Activated CD8-positive, alpha-beta memory T cell treated with anti-CD3 and anti-CD28 coated beads, Interleukin-2, amount 50 U/mL, for 1 hour (primary cell): ENCODE results near the gene FAM168A.

Source experiments
- DNase-seq: peaks from one replicate; pipeline ENCODE4 v3.0.0-alpha.2; 2020; ENCODE audit errors: extremely low read depth

The FAM168A gene

DNA sequence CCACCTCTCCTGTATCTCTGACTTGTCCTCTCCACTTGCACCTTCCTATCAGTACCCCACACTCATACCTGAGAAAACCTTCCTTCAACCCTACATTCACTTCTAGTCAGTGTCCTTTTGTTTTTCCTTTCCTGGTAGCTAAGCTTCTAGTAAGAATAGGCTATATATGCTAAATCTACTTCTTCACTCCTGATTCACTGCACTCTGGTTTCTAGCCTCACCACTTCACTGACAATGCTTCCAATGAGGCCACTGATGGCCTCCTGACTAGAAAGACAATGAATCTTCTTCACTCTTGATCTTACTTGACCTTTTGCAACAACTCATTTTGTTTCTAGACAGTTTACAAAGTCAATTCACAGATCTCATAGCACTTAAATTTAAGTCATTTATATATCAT lies 169.7 kb downstream of the FAM168A start:
- DNase-seq = no peak

DNA sequence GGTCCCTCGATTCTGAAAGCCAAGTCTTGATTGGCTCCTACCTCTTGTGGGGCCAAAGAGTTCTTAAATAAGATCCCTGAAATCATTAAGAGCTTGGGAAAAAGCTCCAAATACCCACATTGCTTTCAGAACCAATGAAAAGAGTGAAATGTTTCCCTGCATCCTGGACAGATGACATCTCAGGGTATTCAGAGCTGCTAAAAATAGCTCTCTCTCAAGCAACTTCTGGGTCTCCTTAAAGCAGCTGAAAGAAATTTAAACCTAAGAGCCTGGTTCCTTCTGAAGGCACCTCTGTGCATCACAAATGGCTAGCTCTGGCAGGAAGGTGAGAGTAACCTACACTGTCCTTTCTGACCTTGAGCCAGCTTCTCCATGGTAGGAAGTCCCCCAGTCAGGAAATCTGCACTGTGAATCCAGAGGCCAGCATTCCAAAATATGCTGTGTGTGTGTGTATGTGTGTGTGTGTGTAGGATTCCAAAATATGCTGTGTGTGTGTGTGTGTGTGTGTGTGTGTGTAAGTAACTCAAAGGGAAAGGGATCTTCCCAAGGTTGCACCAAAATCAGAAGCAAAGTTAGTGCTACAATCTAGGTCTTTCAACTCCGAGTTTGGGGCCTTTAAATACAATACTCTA lies 171.6 kb downstream of the FAM168A start:
- no peak for DNase-seq

DNA sequence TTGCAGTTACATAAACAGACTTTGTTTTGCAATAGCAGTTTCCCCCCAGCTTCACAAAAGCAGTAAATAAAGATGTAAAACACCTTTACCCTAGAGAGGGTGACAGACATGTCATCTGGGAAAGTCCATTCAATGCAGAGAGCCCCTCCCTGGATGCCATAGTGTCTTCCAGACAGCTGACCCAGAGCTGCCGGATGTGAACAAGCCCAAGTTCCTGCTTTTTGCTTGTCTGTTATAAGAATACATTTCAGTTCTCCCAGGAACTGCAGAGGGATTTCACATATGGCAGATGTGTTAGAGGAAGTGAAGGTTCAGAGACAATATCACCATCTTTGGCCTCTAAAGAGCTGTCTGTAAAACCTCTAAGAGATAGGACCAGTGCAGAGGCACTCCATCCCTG lies 172.8 kb downstream of the FAM168A start:
- no peak for DNase-seq

DNA sequence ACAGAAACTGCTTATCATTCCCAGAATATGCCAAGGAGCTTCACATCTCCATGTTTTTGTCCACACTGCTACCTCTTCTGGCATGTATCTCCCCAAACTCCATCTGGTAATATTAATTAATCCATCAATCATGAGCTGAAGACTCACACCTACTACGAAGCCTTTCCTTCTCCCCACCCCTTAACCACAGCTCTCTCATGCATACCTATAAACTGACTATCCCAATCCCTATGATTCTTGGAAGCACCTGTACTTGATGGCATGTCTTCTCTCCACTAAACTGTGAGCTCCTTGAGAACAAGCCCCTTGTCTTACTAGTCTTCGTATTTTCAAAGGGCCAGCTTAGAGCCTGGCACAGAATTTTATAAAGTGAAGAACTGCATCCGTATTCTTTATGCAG lies 174.4 kb downstream of the FAM168A start:
- no peak for DNase-seq

DNA sequence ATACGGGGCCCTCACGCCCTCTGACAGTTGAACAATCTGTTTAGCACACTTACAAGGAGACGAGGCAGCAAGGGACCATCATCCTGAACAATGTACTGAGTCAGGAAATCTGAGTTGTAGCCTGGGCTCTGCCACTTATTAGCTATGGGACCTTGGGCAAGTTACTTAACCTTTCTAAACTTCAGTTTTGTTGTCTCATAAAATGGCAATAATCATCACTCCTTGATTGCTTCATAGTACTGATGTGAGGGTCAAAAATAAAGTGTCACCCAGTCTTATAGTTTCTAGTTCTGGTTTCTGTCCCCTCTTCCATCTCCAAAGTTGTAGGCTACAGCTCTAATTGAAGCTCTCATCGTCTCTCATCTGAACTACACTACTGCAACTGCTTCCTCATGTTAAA lies 175.0 kb downstream of the FAM168A start:
- DNase-seq = no peak

DNA sequence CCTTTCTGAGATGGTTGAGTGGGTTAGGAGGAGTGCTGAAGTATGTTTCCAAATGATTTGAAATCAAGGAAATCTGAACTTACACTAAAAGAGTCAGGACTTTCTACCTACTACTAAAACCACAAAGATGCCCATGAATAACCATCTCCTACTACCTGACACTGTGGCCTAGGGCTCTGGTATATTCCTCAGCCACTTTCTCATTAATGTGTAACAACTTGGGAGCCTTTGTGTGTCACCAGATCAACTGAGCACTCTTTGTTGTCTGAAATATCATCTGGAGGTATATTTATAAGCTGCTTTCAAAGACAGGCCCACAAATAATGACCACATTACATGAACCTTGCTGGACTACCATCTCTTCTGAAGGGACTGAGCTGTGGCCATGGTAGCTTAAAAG lies 177.8 kb downstream of the FAM168A start:
- no peak for DNase-seq

DNA sequence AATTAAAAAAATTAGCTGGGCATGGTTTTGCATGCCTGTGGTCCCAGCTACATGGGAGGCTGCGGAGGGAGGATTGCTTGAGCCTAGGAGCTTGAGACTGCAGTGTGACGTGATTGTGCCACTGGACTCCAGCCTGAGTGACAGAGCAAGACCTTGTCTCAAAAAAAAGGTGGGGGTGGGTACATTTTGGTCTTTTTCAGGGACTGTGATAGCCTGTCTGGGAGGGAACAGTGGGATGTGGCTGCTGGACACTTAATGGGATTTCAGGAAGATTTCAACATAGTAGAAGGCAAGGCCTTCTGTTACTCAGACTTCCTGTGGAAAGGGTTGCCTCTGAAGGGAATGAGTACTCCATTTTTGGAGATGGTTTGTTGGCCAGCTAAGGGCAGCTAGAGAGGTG lies 181.1 kb downstream of the FAM168A start:
- no peak for DNase-seq

DNA sequence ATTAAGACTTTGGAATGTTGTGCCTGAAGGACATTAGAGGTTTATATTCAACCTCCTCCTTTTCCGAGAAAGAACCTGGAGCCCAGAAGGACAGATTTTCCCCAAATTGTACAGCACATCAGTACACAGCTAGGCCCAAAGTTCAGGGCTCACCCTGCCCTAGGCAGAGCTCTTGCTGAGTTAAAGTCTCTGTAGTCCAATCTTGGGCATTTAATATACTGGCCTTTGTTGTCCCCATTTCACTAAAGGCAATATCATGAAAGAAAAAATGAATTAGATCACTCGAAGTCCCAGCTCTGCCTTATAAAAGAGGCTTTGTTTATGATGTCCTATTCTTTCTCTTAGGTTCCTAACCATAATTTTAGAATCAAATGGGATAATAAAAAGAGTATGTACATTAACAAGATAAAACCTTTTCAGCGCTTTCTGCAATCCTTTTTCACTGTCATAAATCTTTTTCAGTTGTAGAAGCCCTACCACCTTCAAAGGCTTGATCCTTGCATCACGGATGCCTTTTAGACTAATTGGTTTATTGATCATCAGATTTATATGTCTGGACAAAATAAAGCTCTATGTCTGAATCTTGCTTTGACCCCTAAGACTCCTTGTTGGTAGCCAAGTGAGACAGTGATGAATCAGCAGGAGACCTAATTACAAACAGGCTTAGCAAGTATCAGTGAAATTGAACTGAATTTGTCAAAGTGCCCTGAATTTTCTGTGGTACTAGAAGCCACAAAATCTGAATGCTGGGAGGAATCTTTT lies 181.9 kb downstream of the FAM168A start:
- DNase-seq = no peak

DNA sequence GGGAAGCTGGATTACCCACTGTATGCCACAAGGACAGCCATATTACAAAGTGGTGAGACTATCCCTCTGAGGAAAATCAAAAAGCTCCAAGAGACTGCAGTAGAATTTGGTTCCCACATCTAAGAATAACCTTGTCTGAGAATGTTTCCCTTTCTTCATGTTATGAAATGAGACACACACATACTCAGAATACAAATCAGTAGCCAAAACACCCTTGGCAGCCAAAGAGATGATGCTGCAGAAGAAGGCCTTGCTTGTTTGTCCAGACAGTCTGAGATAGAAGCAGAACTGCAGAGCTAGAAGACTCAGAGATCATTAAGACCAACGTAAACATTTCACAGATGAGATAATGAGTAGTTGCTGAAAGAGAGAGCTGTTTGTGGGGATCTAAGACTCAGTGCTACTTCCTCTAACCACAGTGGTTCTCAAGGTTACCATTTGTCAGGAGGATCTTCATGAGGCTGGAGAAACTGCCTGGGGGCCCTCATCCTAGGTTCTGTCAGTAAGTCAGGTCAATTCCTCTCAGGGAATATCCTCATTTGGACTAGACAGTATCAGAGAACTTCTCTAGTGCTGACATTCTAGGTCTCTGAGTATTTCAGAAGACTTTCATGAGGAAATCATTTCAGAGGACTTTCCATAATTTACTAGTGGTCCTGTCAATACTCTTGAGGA lies 182.8 kb downstream of the FAM168A start:
- no peak for DNase-seq

DNA sequence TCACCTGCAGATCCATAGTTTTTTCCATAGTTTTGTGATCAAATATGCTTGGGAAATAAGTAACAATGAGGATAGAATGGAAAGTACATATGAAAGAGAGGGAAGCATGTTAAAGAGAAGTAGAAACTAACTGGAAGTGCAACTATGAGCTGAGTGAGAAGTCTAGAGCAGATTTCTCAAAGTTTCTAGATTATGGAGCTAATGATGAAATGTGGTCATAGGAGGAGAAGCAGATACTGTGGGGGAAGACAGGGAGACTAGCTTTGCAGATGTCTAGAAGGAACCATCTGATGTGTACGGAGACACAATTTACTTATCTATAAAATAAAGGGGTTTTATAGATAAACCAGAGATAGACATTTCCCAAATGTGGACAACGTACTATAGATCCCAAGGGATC lies 184.7 kb downstream of the FAM168A start:
- no peak for DNase-seq

DNA sequence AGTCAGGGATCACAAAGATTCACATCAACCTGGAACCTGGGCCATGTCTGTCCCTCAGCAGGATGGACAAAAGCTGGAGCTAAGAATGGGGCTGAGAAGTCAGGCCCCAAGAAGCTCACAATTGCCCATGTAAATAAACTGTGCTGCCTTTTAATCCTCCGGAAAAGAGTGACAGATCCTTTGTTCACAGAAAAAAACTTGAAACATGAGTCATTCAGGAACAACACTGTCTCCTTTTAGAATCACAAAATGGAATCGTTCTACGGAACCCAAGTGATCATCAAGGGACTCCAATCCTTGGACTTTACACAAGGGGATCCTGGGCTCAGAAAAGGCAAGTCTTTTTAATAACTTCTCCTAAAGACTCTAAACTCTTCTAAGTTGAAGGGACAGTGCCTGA lies 185.6 kb downstream of the FAM168A start:
- no peak for DNase-seq

DNA sequence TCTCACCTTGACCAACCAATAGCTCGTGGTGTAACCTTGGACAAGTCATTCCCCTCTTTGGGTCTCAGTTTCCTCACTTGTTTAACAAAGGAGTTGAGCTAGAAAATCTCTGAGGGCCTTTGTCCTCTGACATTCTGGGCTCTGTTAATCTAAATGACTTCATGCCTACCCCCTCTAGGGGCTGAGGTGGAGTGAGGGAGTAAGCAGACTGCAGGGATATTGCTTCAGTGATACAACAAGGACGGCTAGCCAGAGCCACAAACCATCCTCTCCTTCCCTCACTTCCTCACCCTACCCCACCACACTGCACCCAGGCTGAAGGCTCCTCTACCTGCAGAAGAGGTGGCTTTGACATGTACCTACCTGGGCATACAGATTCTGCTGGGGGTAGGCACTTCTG lies 186.9 kb downstream of the FAM168A start:
- DNase-seq = no peak

DNA sequence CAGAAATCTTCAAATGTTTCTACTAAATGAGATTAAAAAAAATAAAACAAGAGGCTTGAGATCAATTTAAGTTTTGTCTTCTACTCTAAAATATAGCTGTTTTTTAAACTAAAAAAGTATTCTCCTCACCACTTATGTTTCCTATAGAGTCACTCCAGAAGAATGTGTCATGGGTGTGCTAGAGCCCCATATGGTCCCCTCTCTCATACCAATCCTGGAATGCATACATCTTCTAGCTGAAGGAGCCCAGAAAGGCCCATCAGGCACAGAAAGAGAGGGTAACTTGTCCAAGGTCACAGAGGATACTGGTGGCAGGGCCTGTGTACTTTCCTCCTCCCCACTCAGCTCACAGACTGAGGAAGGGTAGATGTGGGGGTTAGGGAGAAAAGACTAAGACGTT lies 187.3 kb downstream of the FAM168A start:
- no peak for DNase-seq

DNA sequence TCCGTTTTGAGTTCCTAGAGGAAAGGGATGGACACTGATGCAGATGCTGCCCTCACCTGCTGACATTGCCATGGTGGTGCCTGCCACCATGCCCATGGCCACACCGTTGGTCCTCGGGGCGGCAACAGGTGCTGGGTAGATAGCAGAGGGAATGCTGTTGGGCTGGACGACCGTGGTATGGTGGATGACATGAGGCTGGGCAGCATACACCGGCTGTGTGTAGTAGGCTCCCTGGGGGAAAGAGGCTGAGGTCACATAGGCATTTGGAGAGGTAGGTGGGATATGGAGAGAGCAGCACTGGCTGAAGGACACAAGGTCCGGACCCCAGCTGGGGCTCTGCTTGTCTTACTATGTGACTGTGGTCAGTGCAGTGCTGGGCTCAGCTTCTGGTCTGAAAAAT lies 188.5 kb downstream of the FAM168A start:
- no peak for DNase-seq

DNA sequence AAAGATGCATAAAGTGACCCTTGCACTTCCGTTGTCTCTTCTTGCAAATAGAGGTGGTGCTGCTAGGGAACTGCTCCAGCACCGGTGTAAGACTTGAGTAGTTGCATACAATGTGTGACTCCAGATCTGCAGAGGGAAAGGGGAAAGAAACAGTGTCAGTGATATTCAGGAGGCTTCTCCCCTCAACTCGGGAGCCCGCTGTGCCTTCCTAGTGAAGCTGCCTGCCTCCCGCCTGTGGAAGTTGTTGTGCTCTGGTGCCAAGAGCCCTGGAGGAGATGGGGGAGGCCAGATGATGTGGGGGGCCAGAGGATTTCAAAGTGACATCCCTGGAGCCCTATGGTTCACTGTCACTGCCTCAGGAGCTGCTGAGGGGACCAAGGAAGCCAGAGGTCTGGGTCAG lies 191.3 kb downstream of the FAM168A start:
- no peak for DNase-seq

DNA sequence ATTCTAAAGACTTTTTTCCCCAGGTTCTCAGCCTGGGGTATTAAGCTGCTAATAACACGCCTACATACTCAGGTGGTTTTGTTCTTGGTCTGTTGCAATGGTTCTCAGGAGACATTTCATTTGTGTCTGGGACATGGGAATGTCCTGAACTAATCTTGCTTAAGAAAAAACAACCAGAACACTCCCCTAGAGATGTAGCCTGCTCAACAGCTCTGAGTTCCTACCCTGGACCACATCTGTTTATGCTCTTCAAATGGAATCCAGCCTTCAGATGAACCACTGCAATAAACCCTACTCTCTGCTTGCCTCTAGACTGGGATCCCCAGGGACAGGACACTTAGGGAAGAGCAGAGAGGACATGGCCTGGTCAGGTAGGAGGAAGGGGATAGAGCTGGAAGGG lies 191.8 kb downstream of the FAM168A start:
- DNase-seq = no peak

DNA sequence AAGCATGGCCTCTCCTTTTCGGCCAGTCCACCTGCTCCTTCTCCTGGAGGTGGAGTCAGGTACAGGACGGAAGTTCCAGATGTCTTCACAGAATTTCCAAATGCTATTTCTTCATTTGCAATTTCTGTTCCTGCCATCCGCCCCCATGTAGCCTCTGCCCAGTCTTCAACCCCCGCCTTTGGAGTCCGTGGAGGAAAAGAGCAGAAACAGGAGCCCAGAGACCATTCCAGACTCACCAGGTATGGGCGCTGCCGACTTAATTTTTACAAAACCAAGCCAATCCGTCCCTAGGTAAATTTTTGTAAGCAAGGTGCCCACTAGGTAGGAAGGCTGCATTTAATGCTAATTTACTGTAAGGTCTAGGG lies 192.8 kb downstream of the FAM168A start:
- no peak for DNase-seq

DNA sequence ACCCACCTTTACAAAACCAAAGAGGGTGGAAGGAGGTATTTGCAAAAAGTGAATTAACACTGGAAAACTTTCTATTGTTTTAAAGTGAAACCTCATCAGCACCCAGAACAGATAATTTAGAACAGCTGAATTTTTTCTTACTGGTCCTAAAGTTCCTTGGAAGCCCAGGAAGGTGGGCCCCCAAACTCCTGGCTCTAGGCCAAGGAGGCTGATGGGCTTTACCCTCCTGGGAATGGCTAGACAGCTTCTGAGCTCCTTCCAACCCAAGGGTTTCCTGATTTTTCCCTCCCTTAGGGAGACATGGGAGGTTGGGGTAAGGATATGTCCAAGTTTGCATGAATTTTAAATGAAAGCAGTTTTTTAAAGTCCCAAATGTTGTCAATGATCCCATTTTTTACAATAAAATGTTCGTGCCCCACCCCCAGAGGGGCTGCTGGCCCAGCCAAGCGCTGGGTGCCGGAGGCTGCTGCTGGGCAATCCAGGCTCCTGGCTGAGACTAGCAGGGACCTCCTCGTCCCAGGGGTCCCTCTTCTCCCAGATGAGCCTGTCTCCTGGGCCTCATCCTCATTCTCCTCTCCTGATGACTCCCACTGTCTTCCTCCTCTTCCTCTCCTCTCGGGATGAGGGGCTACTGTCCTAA lies 193.3 kb downstream of the FAM168A start:
- no peak for DNase-seq

DNA sequence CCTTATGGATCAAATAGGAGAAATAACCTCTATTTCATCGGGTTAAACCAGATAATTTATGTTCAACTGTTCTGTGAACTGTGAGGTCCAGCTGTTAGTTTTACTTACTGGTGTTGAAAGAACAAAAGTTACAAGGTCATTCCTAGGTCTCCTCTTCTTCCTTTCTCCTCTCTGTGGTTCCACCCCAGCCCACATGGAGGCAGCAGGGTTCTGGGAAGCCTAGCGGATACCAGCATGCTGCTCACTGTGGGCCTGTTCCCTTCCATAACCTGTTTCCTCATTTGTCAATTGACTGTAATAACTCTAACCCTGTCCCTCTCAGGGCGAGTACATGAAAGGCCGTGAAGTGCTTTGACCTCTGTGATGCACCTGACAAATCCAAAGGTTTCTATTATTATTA lies 193.9 kb downstream of the FAM168A start:
- no peak for DNase-seq

DNA sequence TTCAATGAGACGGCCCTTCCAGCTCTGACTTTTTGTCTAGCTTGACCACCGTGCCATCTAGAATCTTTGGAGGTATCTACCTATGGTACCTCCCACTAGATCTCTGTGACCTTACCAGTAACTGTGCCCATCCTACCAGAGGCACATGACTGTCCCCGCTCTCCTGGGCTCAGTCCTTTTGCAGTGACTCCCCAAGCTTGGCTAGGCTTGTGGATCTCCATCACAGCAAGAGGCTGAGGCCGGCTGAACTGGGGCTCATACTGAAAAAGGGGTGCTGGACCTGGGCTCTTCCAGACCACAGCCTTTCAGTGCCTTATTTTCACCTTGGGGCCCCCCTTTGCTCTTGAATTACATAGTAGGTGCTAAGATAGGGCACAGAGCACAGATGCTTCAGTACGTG lies 194.4 kb downstream of the FAM168A start:
- DNase-seq = no peak

DNA sequence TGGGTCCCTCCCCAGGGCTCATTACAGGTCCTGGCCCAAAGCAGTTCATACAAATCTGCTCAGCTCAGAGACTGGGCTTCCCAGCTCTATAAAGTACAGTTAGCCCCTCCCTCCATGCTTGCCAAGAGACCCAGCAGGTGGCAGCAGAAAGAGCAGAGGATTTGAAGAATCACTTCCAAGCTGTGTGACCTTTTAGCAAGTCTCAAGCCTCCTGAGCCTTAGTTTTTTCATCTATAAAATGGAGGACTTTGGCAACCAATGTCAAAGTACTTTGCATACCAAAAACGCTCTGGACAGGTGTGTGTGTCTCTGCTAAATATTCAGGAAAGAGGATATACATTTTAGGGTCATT lies 195.1 kb downstream of the FAM168A start:
- DNase-seq = no peak

DNA sequence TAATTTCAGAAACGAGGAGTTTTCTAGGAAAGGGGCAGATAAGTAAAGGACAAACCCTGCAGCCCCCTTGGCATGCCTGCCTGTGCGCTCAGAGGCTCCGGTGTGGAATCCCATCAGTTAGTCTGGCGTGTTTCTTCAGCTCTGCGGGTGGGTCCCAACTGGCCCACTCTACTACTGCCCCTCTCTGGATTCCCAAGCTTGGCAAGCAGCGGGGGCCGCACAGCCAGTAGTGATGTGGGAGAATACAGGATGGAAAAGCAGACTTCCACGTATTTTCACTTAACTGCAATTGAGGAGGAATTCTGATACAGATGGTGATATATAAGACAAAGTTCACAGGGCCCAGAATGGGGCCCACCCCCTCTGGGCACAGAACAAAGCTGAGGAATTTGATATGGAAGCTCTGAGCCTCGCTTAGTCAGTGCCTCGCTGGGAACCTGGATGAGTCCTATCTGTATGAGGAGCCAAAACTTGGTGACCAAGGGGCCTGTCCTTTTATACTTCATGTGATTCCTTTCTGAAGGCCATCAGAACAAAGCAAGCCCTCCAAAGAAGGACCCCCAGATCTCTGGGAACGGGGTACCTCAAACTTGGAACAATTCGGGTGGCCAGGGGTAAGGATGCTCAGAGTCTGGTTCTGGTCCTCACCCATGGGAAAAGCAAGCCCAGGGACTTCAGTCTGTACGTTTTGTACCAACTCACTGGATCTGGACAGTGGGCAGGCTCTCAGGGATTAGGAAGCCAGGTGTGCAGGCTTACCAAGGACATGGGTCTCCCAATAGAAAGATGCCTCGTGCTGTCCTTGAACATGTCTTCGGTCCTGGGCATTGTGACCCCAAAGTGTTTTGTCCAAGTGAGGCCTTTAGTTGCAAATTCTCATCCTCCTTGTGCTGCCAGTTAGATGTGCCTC lies 195.7 kb downstream of the FAM168A start:
- DNase-seq = no peak
